HUES6 (cell line): Measurements from ENCODE around the gene AGBL4.
"Not testable (repeated sequence)": the region's sequence is repeated elsewhere in the genome, so short reads cannot be mapped to it uniquely, and the experiment has no call there.

Experiments
- H3K27ac ChIP-seq: 2 replicates; pipeline ENCODE4 v1.7.0; 2013; ENCODE audit warnings: low read depth, mild to moderate bottlenecking, low read length, inconsistent platforms
- H3K27me3 ChIP-seq: 2 replicates; pipeline ENCODE4 v1.6.1; 2013; ENCODE audit warnings: low read length; ENCODE audit not compliant: control insufficient read depth, insufficient read depth
- H3K36me3 ChIP-seq: 2 replicates; pipeline ENCODE4 v1.6.1; 2013; ENCODE audit warnings: low read length; ENCODE audit not compliant: control insufficient read depth, insufficient read depth
- H3K4me1 ChIP-seq: 2 replicates; pipeline ENCODE4 v1.6.1; 2013; ENCODE audit warnings: low read length; ENCODE audit not compliant: control insufficient read depth, insufficient read depth
- H3K4me3 ChIP-seq: 2 replicates; pipeline ENCODE4 v1.5.1; 2013; ENCODE audit warnings: low read depth, low read length
- H3K9ac ChIP-seq: one replicate; pipeline ENCODE4 v1.6.1; 2013; ENCODE audit warnings: mild to moderate bottlenecking, low read length
- H3K9me3 ChIP-seq: 2 replicates; pipeline ENCODE4 v1.6.1; 2013; ENCODE audit warnings: low read depth, low read length; ENCODE audit not compliant: control insufficient read depth, insufficient read depth

The AGBL4 gene

DNA sequence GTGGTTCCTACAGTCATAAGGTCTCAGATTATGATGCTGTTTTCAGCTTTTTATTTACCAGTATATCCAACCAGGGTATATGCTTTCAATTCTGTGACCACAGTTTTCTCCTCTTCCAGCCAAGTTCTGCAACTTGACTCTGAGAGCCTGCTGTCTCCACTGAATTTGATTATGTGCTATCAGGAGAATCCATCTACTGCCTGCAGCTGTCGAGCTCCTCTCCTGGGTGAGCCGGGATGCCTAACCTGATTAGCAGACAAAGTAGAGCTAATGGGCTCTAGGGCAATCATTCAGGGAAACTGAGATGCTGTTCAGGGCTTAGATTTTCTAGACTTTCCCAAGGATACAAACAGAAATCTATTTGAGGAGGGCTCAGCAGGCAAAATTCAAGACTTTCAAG, 975.6 kb downstream of the AGBL4 start:
- Histone ChIP-seq H3K4me1 (no peaks in the 10 kb centered on the region), H3K9me3 (no peaks in the 10 kb centered on the region), H3K27ac (no peak overlapping the region), H3K4me3 (no peak overlapping the region), H3K36me3 (no peaks in the 10 kb centered on the region), H3K27me3 (no peaks in the 10 kb centered on the region), H3K9ac (no peak overlapping the region)

DNA sequence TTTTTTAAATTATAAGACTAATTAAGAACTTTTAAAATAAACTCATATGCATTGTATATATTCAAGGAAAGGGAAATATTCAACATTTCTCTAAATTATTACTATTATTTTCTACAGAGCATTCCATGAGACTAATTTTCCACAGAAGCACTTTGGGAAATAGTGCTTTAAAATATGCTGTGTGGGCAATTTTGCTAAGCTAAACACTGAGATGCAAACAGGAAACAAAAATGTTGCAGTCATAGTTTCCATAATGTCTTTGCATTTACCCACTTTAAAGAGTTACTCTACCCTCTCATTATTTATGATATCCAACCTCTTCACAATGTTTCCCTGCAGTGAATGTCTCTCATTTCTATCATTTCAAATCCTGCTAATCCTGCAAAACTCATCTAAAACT, 977.4 kb downstream of the AGBL4 start:
- H3K36me3 ChIP-seq, result no peaks in the 10 kb centered on the region

DNA sequence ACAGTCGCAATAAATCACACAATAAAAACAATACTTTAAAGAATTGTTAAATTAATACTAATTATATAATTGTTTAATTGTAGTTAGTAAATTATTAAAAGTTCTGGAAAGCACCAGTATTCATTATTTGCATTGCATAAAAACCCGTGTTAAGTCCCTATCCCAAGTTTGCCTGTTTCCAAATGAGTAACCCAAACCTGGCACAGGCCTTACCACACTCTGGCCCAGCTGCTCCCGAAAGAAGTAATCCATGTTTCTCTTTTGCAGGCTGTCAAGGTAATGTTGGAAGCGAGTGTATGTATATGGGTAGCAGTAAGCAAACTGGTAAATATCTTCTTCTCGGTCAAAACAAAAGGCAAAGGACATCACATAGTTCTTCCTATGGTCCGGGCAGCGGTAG, 978.4 kb downstream of the AGBL4 start:
- Histone ChIP-seq H3K27ac (no peak overlapping the region), H3K4me3 (no peak overlapping the region), H3K9me3 (no peaks in the 10 kb centered on the region), H3K36me3 (no peaks in the 10 kb centered on the region), H3K9ac (no peak overlapping the region), H3K4me1 (no peaks in the 10 kb centered on the region), H3K27me3 (no peaks in the 10 kb centered on the region)

More for the DNA sequence above, 977.4 kb downstream of the AGBL4 start:
- H3K27me3 ChIP-seq, result no peaks in the 10 kb centered on the region
- H3K4me3 ChIP-seq, result no peak overlapping the region
- H3K9ac ChIP-seq, result no peak overlapping the region
- no peaks in the 10 kb centered on the region for H3K9me3 ChIP-seq
- no peaks in the 10 kb centered on the region for H3K4me1 ChIP-seq
- no peak overlapping the region for H3K27ac ChIP-seq

DNA sequence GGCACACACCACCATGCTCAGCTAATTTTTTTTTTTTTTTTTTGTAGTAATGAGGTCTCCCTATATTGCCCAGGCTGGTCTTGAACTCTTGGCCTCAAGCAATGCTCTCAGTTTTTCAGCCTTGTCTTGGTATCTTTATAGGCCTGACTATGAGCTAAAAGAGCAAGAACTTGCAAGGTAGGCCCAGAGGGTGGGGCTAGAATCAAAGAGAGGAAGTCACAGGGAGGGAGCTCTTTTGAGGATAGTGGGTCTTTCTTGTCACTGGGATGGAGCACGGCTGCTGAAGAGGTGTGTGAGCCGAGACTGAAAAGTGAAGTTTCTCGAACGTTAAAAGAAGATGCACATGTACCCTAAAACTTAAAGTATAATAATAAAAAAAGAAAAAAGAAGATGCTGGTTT, 987.1 kb downstream of the AGBL4 start:
- Histone ChIP-seq H3K27me3 (no peaks in the 10 kb centered on the region), H3K4me1 (no peaks in the 10 kb centered on the region), H3K36me3 (no peaks in the 10 kb centered on the region), H3K27ac (no peak overlapping the region), H3K9ac (no peak overlapping the region), H3K9me3 (no peaks in the 10 kb centered on the region), H3K4me3 (no peak overlapping the region)

DNA sequence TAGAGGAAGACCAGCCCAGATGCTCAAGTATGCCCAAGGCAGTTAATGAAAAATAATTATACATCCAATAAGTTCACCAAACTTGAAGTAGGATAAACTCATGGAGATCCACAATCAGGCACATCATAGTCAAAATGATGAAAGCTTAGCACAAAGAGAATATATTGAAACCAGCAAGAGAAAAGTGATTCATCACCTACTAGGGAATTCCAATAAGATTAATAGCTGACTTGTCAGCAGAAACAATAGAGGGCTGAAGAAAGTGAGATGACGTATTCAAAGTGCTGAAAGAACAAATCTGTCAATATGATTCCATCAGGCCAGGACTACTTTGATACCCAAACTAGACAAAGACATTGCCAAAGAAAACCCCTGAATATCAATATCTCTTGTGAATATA, 995.4 kb downstream of the AGBL4 start:
- H3K4me3 ChIP-seq, result no peak overlapping the region
- H3K27ac ChIP-seq, result no peak overlapping the region
- no peaks in the 10 kb centered on the region; the same call in 1 of the 2 replicates for H3K9me3 ChIP-seq
- H3K27me3 ChIP-seq, result no peaks in the 10 kb centered on the region
- no peaks in the 10 kb centered on the region for H3K4me1 ChIP-seq
- H3K36me3 ChIP-seq, result no peaks in the 10 kb centered on the region
- H3K9ac ChIP-seq, result no peak overlapping the region

DNA sequence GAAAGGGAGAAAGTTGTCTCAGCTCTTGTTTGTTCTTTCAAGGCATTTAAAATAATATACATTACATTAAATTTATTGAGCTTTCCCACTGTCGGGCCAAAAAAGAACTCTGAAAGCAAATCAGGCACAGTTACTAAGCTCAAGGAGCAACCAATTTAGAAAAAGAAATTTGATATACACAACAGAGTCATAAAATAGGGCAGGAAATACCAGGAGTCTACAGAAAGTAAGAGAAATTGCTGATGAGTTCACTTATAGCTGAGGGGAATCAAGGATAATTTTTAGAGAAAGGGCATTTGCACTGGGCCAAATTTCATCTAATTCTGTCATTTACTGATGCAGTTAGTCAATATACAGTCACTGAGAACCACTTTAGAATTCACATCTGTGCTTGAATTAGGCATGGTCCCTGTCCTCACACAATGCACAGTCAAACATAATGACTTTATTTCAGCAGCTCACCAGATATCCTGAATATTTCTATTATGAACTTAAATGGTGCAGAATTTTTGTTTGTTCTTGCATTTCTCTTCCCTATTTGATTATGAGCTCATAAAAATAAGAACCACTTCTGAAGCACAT, 997.4 kb downstream of the AGBL4 start:
- H3K9ac ChIP-seq, result no peak overlapping the region
- H3K27me3 ChIP-seq, result no peaks in the 10 kb centered on the region
- no peak overlapping the region for H3K27ac ChIP-seq
- H3K4me1 ChIP-seq, result no peaks in the 10 kb centered on the region
- no peaks in the 10 kb centered on the region for H3K36me3 ChIP-seq
- no peaks in the 10 kb centered on the region; the same call in 1 of the 2 replicates for H3K9me3 ChIP-seq
- no peak overlapping the region for H3K4me3 ChIP-seq

DNA sequence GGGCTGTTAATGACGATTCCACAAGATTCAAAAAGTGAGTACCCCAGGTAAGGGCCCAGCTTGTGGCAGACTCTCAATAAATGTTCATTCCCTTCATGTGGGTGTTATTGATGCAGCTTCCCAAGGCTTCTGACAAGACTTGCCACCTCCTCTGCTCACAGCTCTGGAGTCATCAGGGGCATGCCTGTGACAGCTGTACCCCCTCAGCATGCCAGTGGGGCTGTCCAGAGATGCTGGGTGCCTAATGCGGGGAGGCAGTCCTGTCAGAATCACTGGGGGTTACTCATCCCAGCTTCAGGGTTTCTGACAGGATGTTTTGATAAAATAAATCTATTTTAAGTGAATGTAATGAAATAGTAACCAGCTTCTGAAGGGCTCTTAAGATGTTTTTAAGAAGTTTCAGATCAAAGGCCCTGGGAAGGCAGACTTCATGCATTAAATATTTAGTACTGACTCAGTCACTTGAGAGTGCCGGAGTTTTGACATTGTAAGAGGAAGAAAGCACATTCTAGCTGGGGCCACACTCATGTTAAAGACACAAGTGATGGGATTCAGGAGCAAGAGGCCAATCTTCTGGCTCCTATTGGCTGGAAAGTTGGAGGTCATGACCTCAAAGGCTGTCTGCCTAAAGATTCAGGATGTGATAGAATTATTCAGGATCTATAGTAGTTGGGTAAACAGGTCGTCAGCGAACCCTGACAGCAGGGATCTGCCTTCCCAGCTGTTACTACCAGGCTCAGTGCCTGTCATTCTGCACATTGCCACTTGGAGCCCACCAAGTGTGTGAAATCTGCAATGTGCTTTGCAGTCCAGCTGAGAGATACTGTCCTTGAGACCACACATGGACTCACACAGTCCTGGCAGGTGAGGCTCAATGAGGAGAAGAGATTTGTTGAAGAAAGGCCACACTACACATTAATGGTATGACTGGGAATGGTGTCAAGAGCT, 1007.5 kb downstream of the AGBL4 start:
- no peaks in the 10 kb centered on the region for H3K9me3 ChIP-seq
- no peak overlapping the region for H3K27ac ChIP-seq
- no peaks in the 10 kb centered on the region for H3K36me3 ChIP-seq
- H3K4me3 ChIP-seq, result no peak overlapping the region
- no peaks in the 10 kb centered on the region for H3K27me3 ChIP-seq
- no peaks in the 10 kb centered on the region for H3K4me1 ChIP-seq
- H3K9ac ChIP-seq, result no peak overlapping the region

DNA sequence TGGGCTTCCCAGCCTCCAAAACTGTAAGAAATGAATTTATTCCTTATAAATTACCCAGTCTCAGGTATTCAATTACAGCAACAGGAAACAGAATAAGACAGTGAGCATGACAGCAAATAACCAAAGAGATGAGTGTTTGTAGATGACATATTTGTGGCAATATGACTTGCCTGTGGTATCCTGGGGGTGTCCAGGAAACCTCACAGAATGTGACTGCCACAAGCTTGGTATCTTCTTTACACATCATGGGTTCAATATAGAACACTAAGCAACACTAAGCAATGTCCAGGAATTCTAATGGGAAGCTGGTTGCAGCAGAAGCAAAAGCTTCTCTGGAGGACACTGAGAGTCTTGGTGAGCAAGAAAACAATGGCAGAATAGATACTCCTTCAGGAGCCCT, 1010.7 kb downstream of the AGBL4 start:
- H3K4me1 ChIP-seq, result no peaks in the 10 kb centered on the region
- no peaks in the 10 kb centered on the region for H3K9me3 ChIP-seq
- no peaks in the 10 kb centered on the region for H3K36me3 ChIP-seq
- H3K27ac ChIP-seq, result no peak overlapping the region
- no peaks in the 10 kb centered on the region for H3K27me3 ChIP-seq
- no peak overlapping the region for H3K9ac ChIP-seq
- H3K4me3 ChIP-seq, result no peak overlapping the region

DNA sequence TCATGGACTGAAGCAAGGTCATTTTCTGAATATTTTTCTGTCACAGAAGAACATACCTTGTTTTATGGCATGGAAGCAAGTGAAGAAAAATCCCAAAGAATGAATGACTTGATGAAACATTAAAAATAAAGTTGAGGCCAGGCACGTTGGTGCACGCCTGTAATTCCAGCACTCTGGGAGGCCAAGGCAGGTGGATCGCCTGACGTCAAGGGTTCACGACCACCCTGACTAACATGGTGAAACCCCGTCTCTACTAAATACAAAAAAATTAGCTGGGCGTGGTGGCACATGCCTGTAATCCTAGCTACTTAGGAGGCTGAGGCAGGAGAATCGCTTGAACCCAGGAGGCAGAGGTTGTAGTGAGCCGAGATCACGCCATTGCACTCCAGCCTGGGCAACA, 1020.8 kb downstream of the AGBL4 start:
- not testable (repeated sequence) for H3K27me3 ChIP-seq, H3K4me1 ChIP-seq, H3K36me3 ChIP-seq, H3K27ac ChIP-seq, H3K4me3 ChIP-seq, H3K9ac ChIP-seq, H3K9me3 ChIP-seq

DNA sequence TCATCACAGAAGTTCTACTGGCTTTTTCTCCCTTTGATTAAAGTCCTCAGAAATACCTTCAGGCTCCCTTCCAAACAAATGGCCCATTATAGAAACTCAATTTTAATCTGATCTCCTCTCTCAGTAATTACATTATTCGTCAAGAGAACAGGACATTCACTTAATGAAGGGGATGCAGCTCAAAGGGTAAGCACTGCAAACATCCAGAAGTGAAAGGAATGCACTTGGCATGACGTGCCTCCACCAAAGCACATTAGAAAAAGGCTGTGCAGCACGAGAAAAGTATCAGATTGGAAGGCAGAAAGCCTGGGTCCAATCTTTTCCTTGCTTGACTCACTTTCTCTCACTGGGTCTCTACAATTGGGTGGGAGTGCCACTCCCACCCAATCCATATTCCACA, 1024.4 kb downstream of the AGBL4 start:
- Histone ChIP-seq H3K36me3 (no peaks in the 10 kb centered on the region), H3K27me3 (no peaks in the 10 kb centered on the region), H3K4me1 (no peaks in the 10 kb centered on the region), H3K9ac (no peak overlapping the region), H3K9me3 (no peaks in the 10 kb centered on the region), H3K27ac (no peak overlapping the region), H3K4me3 (no peak overlapping the region)

DNA sequence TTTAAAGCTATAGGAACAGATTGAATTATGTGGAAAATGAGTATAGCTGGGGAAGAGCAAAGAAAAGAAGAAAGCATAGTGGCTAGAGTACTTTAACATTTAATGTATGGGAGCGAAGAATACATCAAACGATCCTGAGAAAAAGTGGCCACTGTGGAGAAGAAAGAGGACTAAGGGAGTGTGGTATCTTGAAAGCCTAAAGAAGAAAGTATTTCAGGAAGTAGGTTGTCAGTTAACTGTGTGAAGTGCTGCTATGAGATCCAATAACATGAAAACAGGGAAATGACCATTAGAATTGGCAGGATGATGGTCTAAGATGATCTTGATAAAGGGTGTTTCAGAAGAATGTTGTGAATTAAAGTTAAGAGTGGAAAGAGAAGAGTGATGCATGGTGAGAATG, 1027.4 kb downstream of the AGBL4 start:
- Histone ChIP-seq H3K27ac (no peak overlapping the region), H3K36me3 (no peaks in the 10 kb centered on the region), H3K9me3 (no peaks in the 10 kb centered on the region), H3K4me3 (no peak overlapping the region), H3K27me3 (no peaks in the 10 kb centered on the region), H3K9ac (no peak overlapping the region), H3K4me1 (no peaks in the 10 kb centered on the region)
